GM19043 (cell line): ENCODE results near the gene STPG2.

Experiments used
- ATAC-seq: cut with Tn5 transposase; IDR thresholded peaks from one replicate; pipeline ENCODE4 v1.9.1; 2021; ENCODE audit warnings: low read depth; ENCODE audit not compliant: unreplicated experiment

STPG2 gene

DNA sequence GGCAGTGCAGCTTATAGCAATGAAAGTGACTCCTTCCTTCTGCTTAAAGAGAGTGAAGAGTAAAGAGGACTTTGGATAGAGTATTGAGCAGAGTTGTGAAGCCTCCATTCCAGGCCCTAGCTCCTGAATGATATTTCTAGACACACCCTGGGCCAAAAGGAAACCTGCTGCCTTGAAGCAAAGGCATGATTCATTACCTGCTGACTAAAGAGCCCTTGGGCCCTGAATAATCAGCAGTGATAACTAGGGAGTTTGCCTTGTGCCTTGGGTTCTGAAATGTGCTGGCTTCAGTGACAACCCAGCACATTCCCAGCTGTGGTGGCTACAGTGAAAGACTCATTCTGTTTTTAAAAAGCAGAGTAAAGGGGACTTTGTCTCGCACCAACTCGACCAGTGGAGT, 49.2 kb downstream of the STPG2 start:
- no peak for ATAC-seq

DNA sequence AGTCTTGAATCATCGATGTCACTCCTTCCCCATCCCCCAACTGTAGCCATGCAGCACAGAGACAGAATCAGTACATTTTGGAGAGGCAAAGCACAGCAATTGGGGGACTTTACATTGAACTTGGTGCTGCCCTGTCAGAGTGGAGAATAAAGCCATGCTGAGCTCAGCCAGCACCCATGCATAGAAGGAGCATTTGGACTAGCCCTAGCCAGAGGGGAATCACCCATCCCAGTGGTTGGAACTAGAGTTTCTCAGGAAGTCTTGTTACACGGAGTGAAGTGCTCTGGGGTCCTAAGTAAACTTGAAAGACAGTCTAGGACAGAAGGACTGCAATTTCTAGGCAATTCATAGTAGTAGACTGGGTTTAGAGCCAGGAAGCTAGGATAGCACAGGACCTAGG, 49.6 kb downstream of the STPG2 start:
- no peak for ATAC-seq

DNA sequence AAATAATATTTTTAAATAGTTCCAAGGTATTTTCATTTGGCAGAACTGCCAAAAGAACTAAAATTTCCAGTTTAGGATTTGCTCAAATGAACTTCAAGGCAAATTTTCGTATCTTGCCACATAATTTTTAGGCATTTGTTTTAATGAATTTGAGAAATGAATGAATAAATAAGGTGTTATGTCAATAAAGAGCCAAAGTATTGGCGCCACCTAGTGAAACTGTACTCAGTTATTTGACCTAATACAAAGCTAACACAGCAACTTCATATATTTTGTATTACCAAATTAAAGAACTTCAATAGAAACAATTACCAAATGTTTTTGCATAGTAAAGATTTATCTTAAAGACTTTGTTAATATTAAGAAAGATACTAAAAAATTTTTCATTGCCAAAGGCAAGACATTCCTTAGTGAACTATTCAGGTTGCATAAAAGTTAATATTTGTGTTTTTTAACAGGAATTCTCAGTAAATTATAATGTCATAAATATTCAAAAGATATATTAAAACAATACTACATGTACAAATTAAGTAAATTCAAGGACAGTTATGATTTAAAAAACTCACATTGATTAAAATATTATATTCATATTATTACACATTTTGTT, 50.3 kb downstream of the STPG2 start:
- ATAC-seq = no peak

- ATAC-seq = no peak
These were observed 61.3 kb downstream of the STPG2 start for GRCh38 chr4:98081936-98082335.

GRCh38 chr4:98068495-98068894, 74.8 kb downstream of the STPG2 start:
- no peak for ATAC-seq

GRCh38 chr4:98055800-98056501, 87.3 kb downstream of the STPG2 start:
- no peak for ATAC-seq

DNA sequence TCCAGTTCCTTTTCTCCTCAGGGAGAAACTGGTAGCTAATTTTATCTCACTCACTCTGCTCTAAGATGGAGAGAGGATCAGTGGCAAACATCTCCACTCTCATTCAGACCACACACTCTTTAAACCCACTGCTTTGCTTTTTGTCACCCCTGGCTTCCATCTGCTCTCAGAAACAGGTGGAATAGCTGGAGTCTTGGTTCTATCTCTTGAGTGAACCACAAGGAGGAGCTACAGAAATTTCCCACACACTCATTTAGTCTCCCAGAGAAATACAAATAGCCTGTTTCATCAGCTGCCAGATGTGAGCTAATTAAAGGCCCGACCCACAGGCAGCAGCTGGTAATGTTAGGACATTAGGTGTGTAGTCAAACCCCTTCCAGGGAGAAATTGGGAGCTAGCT, 96.6 kb downstream of the STPG2 start:
- ATAC-seq = no peak

DNA sequence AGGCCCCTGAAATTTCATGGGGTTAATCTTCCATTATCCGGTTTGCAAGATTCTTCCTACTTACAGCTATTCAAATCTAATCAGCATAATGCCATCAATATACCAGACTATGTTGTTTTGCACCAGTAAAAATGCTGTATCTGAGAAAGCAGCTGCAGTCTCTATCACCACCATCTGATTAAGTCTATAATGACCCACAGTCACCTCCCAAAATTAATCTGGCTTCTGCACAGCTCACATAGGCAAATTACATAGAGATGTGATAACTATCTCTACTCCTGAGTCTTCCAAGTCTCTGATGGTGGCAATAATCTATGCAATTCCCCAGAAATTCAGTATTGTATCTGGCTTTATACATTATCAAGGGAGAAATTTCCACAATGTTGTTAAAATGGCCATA, 113.2 kb downstream of the STPG2 start:
- no peak for ATAC-seq

- ATAC-seq = no peak
These were observed 115.4 kb downstream of the STPG2 start for GRCh38 chr4:98027827-98028226.

- no peak for ATAC-seq
These were observed 116.9 kb downstream of the STPG2 start for GRCh38 chr4:98026362-98026761.

- ATAC-seq = no peak
These were observed 136.4 kb downstream of the STPG2 start for GRCh38 chr4:98006814-98007412.

- ATAC-seq = no peak
These were observed 137.2 kb downstream of the STPG2 start for GRCh38 chr4:98006060-98006459.

DNA sequence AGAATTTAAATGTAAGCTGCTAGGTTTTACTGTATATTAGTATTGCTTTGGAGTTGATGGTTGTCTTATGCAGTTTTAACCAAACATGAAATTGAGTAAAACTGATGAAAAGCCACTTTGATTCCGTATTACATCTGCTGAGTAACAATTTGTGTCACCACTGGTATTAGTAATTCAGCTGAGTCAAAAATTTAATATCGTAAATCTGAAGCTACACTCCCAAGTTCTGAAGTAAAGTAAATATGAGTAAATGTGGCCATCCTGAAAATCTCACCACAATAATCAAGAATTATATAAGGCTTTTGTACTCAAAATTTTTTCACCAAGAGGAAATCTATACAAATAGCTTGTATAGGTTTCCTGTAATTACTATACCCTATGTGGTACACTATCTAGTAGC, 142.3 kb downstream of the STPG2 start:
- ATAC-seq = no peak

- no peak for ATAC-seq
These were observed 145.1 kb downstream of the STPG2 start for GRCh38 chr4:97998203-97998602.

GRCh38 chr4:97994765-97995465, 148.4 kb downstream of the STPG2 start:
- no peak for ATAC-seq

- ATAC-seq = no peak
These were observed 152.9 kb downstream of the STPG2 start for GRCh38 chr4:97990409-97990808.

- no peak for ATAC-seq
These were observed 156.1 kb downstream of the STPG2 start for GRCh38 chr4:97987019-97987648.

- ATAC-seq = no peak
These were observed 158.6 kb downstream of the STPG2 start for GRCh38 chr4:97984545-97985131.

DNA sequence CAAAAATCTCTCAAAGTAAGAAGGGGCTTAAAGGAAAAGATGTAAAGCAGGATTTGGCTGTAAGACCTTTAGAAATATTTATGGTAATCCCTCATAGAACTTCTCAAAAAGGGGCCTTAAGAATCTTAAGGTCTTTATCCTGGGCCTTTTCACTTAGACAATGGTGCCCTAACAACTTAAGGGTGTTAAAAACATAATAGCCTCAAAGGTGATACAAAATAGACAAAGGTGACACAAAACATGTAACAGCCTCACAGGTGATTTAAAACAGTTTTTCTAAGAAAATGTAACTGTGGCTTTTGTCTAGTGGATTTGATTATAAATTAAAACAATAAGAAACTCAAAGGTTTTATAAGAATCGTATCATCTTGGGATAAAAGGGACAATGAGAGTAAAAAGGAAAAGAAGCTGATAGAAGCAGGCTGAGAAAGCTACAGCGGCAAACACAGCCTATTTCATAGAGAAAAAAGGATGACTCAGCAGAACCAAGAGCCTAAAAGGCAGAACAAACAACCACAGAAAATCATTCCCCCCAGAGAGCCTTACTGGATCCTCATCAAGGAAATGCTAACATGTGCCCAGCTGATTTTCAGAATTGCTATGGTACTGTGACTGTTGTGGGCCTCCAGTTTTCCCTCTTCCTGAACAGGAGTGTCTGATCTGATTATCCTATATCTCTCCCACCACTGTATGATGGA, 164.3 kb downstream of the STPG2 start:
- ATAC-seq = no peak
